GM12878 (cell line): ENCODE results near the gene ABHD14A. TPM values are rescaled to one million over a fixed set of nuclear protein-coding genes. Genes with fewer than 3 reads are reported as not detected.

ENCODE experiments used
- ATAC-seq: fragments of 200-7000 bp; cut with Tn5 transposase; 3 replicates; pipeline ENCODE4 v1.9.1; 2020; ENCODE audit warnings: mild to moderate bottlenecking, moderate library complexity
- BruUV-seq: library from RNA; stranded (reverse); fragments of 400-500 nt; replicated peaks from 2 replicates; lab custom pipeline; 2021; lab: Mats Ljungman, UMichigan
- CTCF ChIA-PET: fragments of 300-600 bp; sonication (Branson Sonifier 250); formaldehyde crosslinking; extraction: SDS; loops from one replicate; lab custom pipeline; 2021; ENCODE audit warnings: inconsistent platforms; lab: Yijun Ruan, JAX
- POLR2A ChIA-PET: fragments of 350-600 bp; formaldehyde crosslinking; extraction: SDS; loops from one replicate; lab custom pipeline; 2021; ENCODE audit warnings: inconsistent platforms; lab: Charles Lee
- RAD21 ChIA-PET: fragments of 300-600 bp; sonication (Branson Sonifier 250); formaldehyde crosslinking; loops from one replicate; lab custom pipeline; 2023; ENCODE audit warnings: antibody characterized with exemption; ENCODE audit not compliant: unreplicated experiment; lab: Charles Lee
- SMC1A ChIA-PET: fragments of 300-600 bp; sonication (Branson Sonifier 250); formaldehyde crosslinking; loops from one replicate; lab custom pipeline; 2023; ENCODE audit not compliant: unreplicated experiment, uncharacterized antibody; lab: Charles Lee
- DNase-seq: peaks from one replicate; pipeline ENCODE4 v3.0.0-alpha.2; 2011; ENCODE audit warnings: low read depth, low spot score
- FAIRE-seq: peaks from 3 replicates; lab custom pipeline; 2011; peaks lifted over from hg19 to GRCh38; lab: Jason Lieb, UNC
- H2AFZ ChIP-seq: 2 replicates; pipeline ENCODE4 v1.6.0; 2011; ENCODE audit warnings: low read depth, low read length, control low read depth; ENCODE audit not compliant: control insufficient read depth
- H3K27ac ChIP-seq: 2 replicates; pipeline ENCODE4 v1.5.1; 2011; ENCODE audit warnings: control low read depth; ENCODE audit not compliant: control insufficient read depth, insufficient read depth
- H3K27me3 ChIP-seq, 2 experiments: replicated peaks in 1 of 2; 2 replicates each; pipeline versions ENCODE4 v1.6.0 to v1.6.1; 2011; ENCODE audit warnings: low read length in 1 of 2; ENCODE audit not compliant: control insufficient read depth in 2 of 2, insufficient read depth in 2 of 2
- H3K36me3 ChIP-seq, 2 experiments: 2 replicates each; pipeline ENCODE4 v1.5.1; 2011; ENCODE audit warnings: low read length in 1 of 2; ENCODE audit not compliant: control insufficient read depth in 2 of 2, insufficient read depth in 2 of 2
- H3K4me1 ChIP-seq: 2 replicates; pipeline ENCODE4 v1.6.1; 2011; ENCODE audit warnings: mild to moderate bottlenecking, low read length, moderate library complexity, mixed read lengths; ENCODE audit not compliant: control insufficient read depth, insufficient read depth
- H3K4me2 ChIP-seq: 2 replicates; pipeline ENCODE4 v1.6.0; 2011; ENCODE audit warnings: control low read depth; ENCODE audit not compliant: control insufficient read depth, insufficient read depth
- H3K4me3 ChIP-seq: fragments of 200-600 bp; sonication (generic); 2 replicates; pipeline ENCODE4 v1.5.1; 2016
- H3K79me2 ChIP-seq: 2 replicates; pipeline ENCODE4 v1.6.0; 2011; ENCODE audit warnings: low read length; ENCODE audit not compliant: control insufficient read depth, insufficient read depth
- H3K9ac ChIP-seq: 2 replicates; pipeline ENCODE4 v1.8.0; 2011; ENCODE audit warnings: low read length, control low read depth, mixed read lengths; ENCODE audit not compliant: control insufficient read depth, insufficient read depth
- H3K9me3 ChIP-seq: replicated peaks from 3 replicates; pipeline ENCODE4 v1.5.1; 2011; ENCODE audit warnings: mild to moderate bottlenecking, low read length; ENCODE audit not compliant: control insufficient read depth, insufficient read depth
- H4K20me1 ChIP-seq: 2 replicates; pipeline ENCODE4 v1.6.0; 2011; ENCODE audit not compliant: control insufficient read depth, insufficient read depth
- BHLHE40 ChIP-seq, 2 experiments: fragments of 450-650 bp in 1 of 2; IDR thresholded peaks; 2 replicates each; pipeline ENCODE4 v1.6.1; 2011 to 2017; ENCODE audit warnings: low read depth in 2 of 2, borderline replicate concordance in 1 of 2, improper control_type of control experiment in 1 of 2, low read length in 1 of 2, mild to moderate bottlenecking in 1 of 2
- BRCA1 ChIP-seq: IDR thresholded peaks from 2 replicates; pipeline ENCODE4 v1.6.1; 2011; ENCODE audit warnings: low read depth, low read length, improper control_type of control experiment
- GABPA ChIP-seq: IDR thresholded peaks from 2 replicates; pipeline ENCODE4 v1.6.1; 2014; ENCODE audit warnings: antibody characterized with exemption, low read depth, mild to moderate bottlenecking, inconsistent platforms
- IKZF1 ChIP-seq: fragments of 450-650 bp; conservative IDR thresholded peaks from 2 replicates; pipeline ENCODE4 v1.6.1; 2017; ENCODE audit warnings: antibody characterized with exemption, mild to moderate bottlenecking
- LARP7 ChIP-seq: fragments of 450-650 bp; IDR thresholded peaks from 2 replicates; pipeline ENCODE4 v1.6.1; 2017; ENCODE audit warnings: mild to moderate bottlenecking
- MEF2B ChIP-seq: fragments of 450-650 bp; IDR thresholded peaks from 2 replicates; pipeline ENCODE4 v1.6.1; 2018; ENCODE audit warnings: mild to moderate bottlenecking, moderate library complexity; ENCODE audit not compliant: partially characterized antibody, poor library complexity, severe bottlenecking
- MTA2 ChIP-seq: fragments of 450-650 bp; IDR thresholded peaks from 2 replicates; pipeline ENCODE4 v1.6.1; 2016; ENCODE audit warnings: low read depth, mild to moderate bottlenecking, moderate library complexity
- PAX5 ChIP-seq: IDR thresholded peaks from 2 replicates; pipeline ENCODE4 v1.6.1; 2011; ENCODE audit warnings: low read depth, low read length, borderline replicate concordance
- RAD51 ChIP-seq: fragments of 450-650 bp; IDR thresholded peaks from 2 replicates; pipeline ENCODE4 v1.6.1; 2016; ENCODE audit warnings: moderate library complexity, mild to moderate bottlenecking, inconsistent platforms
- RB1 ChIP-seq: fragments of 450-650 bp; formaldehyde crosslinking; IDR thresholded peaks from 2 replicates; pipeline ENCODE4 v1.6.1; 2017; ENCODE audit warnings: mild to moderate bottlenecking, borderline replicate concordance
- RUNX3 ChIP-seq: IDR thresholded peaks from 2 replicates; pipeline ENCODE4 v1.6.1; 2012; ENCODE audit warnings: low read length, inconsistent platforms
- SIN3A ChIP-seq: IDR thresholded peaks from 2 replicates; pipeline ENCODE4 v1.6.1; 2012; ENCODE audit warnings: low read depth, low read length, improper control_type of control experiment
- SUPT20H ChIP-seq: IDR thresholded peaks from 2 replicates; pipeline ENCODE4 v1.6.1; 2011; ENCODE audit warnings: low read depth, mild to moderate bottlenecking, low read length, moderate library complexity, borderline replicate concordance; ENCODE audit not compliant: control insufficient read depth
- TCF7 ChIP-seq: IDR thresholded peaks from 2 replicates; pipeline ENCODE4 v1.6.1; 2014; ENCODE audit warnings: antibody characterized with exemption, borderline replicate concordance
- ZNF24 ChIP-seq: fragments of 450-650 bp; IDR thresholded peaks from 2 replicates; pipeline ENCODE4 v1.6.1; 2017; ENCODE audit warnings: antibody characterized with exemption, mild to moderate bottlenecking
- WGBS: methylation state at CpG from one replicate; pipeline ENCODE4 v1.1.6; 2016; ENCODE audit warnings: low lambda C conversion rate; ENCODE audit not compliant: insufficient replicate concordance, insufficient coverage; ENCODE audit errors: missing lambda C conversion rate; 5-methylcytosine and 5-hydroxymethylcytosine counted together
- in situ Hi-C: fragments of 300-500 bp; cut with MboI; formaldehyde crosslinking; loops from 9 replicates; pipeline ENCODE4 v1.14.3; 2018; ENCODE audit warnings: mixed read lengths
- intact Hi-C: fragments of 100-400 bp; cut with micrococcal nuclease; formaldehyde crosslinking; loops from one replicate; pipeline ENCODE4 v1.14.2; 2022; ENCODE audit not compliant: unreplicated experiment
- polyA plus RNA-seq, 11 experiments: library from polyadenylated mRNA; depleted of rRNA in 4 of 11; unstranded in 6 of 11; stranded (reverse) in 5 of 11; fragments of >200 nt; fragmentation: Nextera tagmentation in 4 of 11; fragmentation: Illumina TruSeq in 1 of 11; extraction: Ambion mirVana in 4 of 11; extraction: Trizol in 1 of 11; gene quantifications; 1 replicate in 1 of 11; 2 replicates in 10 of 11; pipeline versions ENCODE4 v1.2.1 to v1.2.3, GENCODE V29; 2011 to 2016; ENCODE audit warnings: inconsistent platforms in 2 of 11, missing spikeins in 2 of 11, low read depth in 1 of 11
- total RNA-seq, 4 experiments: library from RNA; depleted of rRNA in 3 of 4; stranded (reverse); fragments of >200 nt in 3 of 4; fragmentation: Illumina TruSeq in 1 of 4; extraction: Trizol in 1 of 4; gene quantifications; 2 replicates each; pipeline versions ENCODE4 v1.2.1 to v1.2.3, GENCODE V29; 2013 to 2021
- TF ChIP-seq, protein P1 (sequence below): IDR thresholded peaks from 2 replicates; pipeline ENCODE4 v1.6.1; 2011; ENCODE audit warnings: low read depth, low read length, improper control_type of control experiment, borderline replicate concordance
- TF ChIP-seq, protein P2 (sequence below): fragments of 450-650 bp; IDR thresholded peaks from 2 replicates; pipeline ENCODE4 v1.6.1; 2017; ENCODE audit warnings: mild to moderate bottlenecking, moderate library complexity

ABHD14A gene
- total and polyA plus RNA-seq, 10 of the 15 experiments (the other 5 are each of a cell fraction or from before 2014, with no cell fraction given): 1.2 to 27.0 (median 7.9) TPM

DNA sequence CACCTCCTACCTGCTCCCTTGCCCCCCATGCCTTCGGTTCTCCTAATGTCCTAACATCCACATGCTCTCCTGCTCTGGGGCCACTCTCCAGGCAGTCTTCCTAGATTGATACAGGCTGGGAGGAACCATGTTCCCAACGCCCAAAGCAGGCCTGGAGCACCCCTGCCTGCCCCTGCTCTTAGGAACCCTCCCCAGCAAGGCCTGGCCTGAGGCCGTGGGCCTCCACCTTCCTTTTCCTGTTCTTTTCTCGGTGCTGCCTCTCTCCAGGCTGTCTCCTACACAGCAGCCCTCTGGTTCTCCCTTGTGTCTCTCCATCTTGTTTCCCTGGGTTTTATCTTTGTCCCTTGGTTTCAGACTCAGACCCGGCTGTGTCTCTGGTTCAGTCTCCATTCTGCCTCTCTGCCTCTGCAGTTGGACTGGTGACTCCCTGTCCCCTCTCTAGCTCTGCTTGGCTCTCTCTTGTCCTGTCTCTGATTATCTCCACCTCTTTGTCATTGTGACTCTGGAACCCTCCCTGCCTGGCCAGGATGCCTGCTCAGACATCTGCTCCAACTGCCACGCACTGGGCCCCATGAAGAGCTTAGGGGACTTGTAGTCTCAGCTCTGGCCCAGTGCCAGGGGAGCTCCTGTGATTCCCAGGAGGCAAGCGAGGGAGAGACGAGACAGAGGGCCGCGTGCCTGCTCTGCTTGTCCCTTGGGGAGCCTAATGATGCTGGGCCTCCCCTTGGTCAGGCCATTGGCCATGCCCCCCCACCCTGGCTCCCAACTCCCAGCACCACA lies 46.8 kb downstream of the ABHD14A start:
- ChIA-PET POLR2A (interaction anchor here (0.8 to 2.3 kb wide), 5 partner anchors 10 to 35 kb away, joined by 4 to 21 read pairs (median 4); partner anchors contain the start of gene RPL29), CTCF (interaction anchor here (0.6 to 3.9 kb wide), 10 partner anchors 15 to 268 kb away, joined by 3 to 30 read pairs (median 5); no protein-coding TSS in a partner anchor)
- Histone ChIP-seq H3K4me1 (peaks cover 18% of the 10 kb centered on the region), H3K27me3 (no peaks in the 10 kb centered on the region)
- intact Hi-C loops: no loop called here
- TF ChIP-seq SIN3A (no peak), IKZF1 (0 out of 2 replicates have a peak, but pooled peaks have one; percentile 20), RAD51 (no peak), MTA2 (no peak), MEF2B (peak; percentile 70), BHLHE40 (IDR thresholded peaks at IDR 0.05; ENCODE audit: borderline replicate concordance in 1 of 2, low read depth in 2 of 2, low read length in 1 of 2) (0 out of 4 replicates have a peak, but pooled peaks of 1 of the 2 experiments have one; percentile 18), RUNX3 (no peak), TCF7 (no peak), RB1 (no peak), ZNF24 (no peak), GABPA (no peak), PAX5 (no peak), SUPT20H (no peak), BRCA1 (no peak), LARP7 (no peak)
- TF ChIP-seq, protein P1, sequence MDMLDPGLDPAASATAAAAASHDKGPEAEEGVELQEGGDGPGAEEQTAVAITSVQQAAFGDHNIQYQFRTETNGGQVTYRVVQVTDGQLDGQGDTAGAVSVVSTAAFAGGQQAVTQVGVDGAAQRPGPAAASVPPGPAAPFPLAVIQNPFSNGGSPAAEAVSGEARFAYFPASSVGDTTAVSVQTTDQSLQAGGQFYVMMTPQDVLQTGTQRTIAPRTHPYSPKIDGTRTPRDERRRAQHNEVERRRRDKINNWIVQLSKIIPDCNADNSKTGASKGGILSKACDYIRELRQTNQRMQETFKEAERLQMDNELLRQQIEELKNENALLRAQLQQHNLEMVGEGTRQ: no peak
- TF ChIP-seq, protein P2, sequence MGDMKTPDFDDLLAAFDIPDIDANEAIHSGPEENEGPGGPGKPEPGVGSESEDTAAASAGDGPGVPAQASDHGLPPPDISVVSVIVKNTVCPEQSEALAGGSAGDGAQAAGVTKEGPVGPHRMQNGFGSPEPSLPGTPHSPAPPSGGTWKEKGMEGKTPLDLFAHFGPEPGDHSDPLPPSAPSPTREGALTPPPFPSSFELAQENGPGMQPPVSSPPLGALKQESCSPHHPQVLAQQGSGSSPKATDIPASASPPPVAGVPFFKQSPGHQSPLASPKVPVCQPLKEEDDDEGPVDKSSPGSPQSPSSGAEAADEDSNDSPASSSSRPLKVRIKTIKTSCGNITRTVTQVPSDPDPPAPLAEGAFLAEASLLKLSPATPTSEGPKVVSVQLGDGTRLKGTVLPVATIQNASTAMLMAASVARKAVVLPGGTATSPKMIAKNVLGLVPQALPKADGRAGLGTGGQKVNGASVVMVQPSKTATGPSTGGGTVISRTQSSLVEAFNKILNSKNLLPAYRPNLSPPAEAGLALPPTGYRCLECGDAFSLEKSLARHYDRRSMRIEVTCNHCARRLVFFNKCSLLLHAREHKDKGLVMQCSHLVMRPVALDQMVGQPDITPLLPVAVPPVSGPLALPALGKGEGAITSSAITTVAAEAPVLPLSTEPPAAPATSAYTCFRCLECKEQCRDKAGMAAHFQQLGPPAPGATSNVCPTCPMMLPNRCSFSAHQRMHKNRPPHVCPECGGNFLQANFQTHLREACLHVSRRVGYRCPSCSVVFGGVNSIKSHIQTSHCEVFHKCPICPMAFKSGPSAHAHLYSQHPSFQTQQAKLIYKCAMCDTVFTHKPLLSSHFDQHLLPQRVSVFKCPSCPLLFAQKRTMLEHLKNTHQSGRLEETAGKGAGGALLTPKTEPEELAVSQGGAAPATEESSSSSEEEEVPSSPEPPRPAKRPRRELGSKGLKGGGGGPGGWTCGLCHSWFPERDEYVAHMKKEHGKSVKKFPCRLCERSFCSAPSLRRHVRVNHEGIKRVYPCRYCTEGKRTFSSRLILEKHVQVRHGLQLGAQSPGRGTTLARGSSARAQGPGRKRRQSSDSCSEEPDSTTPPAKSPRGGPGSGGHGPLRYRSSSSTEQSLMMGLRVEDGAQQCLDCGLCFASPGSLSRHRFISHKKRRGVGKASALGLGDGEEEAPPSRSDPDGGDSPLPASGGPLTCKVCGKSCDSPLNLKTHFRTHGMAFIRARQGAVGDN: peak; percentile 52
- TF ChIP-seq, all 136 proteins: peak for 4
- DNase-seq: no peak
- FAIRE-seq: no peak
- Histone ChIP-seq H4K20me1 (no peaks in the 10 kb centered on the region), H3K4me3 (no peak overlapping the region), H3K9me3 (no peaks in the 10 kb centered on the region), H3K79me2 (no peaks in the 10 kb centered on the region), H3K9ac (no peak overlapping the region), H3K36me3 (no peaks in the 10 kb centered on the region), H2AFZ (peak overlapping the region; percentile 35; the same call in 1 of the 2 replicates), H3K4me2 (no peak overlapping the region), H3K27ac (no peak overlapping the region)
- ChIA-PET SMC1A (interaction anchor here (0.8 to 12.8 kb wide), 7 partner anchors 9 to 33 kb away, joined by 3 to 116 read pairs (median 8); partner anchors contain the start of gene DUSP7), RAD21 (interaction anchor here (1.0 to 7.1 kb wide), 4 partner anchors 9 to 31 kb away, joined by 3 to 70 read pairs (median 45); no protein-coding TSS in a partner anchor)
- 46% methylated on average over 10 of the region's 10 CpGs for WGBS
- ATAC-seq: no peak
- no TSS peak for BruUV-seq
- in situ Hi-C loops: no loop called here
